ENCODE data around the gene RAX.
A peak's percentile ranks its signal among the peaks of the same experiment; 100 is the strongest.

RAX gene

DNA sequence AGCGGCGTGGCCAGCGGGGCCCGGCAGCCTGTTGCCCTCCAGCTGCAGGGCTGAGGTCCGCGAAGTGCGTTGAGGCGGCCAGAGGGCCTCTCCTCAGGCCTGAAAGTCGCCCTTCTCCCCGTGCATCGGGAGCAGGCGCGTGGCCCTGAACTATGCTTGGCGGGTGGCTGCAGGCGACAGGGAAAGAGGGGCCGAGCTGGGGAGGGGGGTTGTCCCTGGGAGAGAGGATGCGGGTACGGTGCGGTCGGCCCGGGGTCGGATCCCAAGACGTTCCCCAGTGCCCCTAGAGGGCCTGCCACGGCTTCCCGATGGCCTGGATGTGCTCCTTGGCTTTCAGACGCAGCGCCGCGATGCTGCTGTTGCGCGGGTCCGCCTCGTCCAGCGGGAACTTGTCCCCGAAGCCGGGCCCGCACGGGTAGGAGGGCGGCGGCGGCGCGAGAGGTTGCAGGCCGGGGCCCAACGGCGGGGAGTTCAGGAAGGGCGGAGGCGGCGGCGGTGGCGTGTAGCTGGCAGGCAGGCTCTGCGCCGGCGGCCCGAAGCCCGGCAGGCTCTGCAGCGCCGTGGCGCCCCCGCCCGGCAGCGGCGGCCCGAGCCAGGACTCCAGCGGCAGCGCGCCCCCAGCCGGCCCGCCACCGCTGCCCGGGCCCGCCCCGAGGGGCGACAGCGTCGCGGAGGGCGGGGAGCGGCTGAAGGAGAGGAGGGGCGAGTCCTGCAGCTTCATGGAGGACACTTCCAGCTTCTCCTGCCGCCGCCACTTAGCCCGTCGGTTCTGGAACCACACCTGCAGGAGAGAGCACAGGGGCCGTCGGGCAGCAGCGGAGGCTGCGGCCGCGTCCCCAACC lies 4.3 kb downstream of the RAX start:
- DNase-seq (ENCODE audit: insufficient read length, low spot score): peak; percentile 99
- TF ChIP-seq, protein P1, sequence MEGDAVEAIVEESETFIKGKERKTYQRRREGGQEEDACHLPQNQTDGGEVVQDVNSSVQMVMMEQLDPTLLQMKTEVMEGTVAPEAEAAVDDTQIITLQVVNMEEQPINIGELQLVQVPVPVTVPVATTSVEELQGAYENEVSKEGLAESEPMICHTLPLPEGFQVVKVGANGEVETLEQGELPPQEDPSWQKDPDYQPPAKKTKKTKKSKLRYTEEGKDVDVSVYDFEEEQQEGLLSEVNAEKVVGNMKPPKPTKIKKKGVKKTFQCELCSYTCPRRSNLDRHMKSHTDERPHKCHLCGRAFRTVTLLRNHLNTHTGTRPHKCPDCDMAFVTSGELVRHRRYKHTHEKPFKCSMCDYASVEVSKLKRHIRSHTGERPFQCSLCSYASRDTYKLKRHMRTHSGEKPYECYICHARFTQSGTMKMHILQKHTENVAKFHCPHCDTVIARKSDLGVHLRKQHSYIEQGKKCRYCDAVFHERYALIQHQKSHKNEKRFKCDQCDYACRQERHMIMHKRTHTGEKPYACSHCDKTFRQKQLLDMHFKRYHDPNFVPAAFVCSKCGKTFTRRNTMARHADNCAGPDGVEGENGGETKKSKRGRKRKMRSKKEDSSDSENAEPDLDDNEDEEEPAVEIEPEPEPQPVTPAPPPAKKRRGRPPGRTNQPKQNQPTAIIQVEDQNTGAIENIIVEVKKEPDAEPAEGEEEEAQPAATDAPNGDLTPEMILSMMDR (IDR thresholded peaks at IDR 0.05; ENCODE audit: insufficient read depth, missing control alignments): peak; percentile 47
- no peak for FAIRE-seq

GRCh38 chr18:59268127-59268720 lies 5.0 kb downstream of the RAX start:
- FAIRE-seq: no peak
- TF ChIP-seq, protein P1 (IDR thresholded peaks at IDR 0.05; ENCODE audit: insufficient read depth, missing control alignments): no peak
- DNase-seq (ENCODE audit: insufficient read length, low spot score): no peak

DNA sequence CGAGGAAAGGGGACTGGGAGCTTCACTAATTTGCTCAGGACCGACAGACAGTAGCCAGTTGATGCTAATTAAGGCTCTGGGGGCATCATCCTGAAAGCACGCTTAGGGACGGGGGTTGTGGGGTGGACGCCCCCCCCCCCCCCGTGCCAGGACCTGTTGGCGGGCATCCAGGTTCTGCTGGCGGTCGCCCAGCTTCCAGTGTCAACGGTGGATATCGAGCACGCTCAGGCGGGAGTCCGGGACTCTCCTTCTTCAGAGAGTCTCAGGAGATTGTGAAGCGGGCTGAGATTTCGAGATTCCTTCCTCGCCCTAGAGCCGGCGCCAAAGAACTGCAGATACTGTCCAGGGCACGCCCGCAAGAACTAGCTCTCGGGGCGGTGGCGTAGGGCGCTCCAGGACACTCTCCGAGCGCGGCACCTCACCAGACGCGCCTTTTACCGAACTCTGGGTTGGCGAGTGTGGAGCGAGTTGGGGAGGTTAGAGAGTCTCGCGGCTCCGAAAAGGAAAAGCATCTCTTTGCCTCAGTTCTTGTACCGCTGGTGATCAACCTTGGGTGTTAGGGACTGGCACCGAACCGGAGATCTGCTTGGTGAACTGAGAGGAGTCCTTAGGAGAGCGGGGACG lies 5.6 kb downstream of the RAX start:
- FAIRE-seq (no peak), DNase-seq (ENCODE audit: insufficient read length, low spot score) (peak; percentile 55)
- TF ChIP-seq, protein P1 (IDR thresholded peaks at IDR 0.05; ENCODE audit: insufficient read depth, missing control alignments): no peak

- TF ChIP-seq, protein P1 (IDR thresholded peaks at IDR 0.05; ENCODE audit: insufficient read depth, missing control alignments): no peak
- DNase-seq (ENCODE audit: insufficient read length, low spot score) (no peak), FAIRE-seq (peak; percentile 75)
Measured at GRCh38 chr18:59266886-59267502, 6.3 kb downstream of the RAX start.

GRCh38 chr18:59266459-59266858 lies 6.8 kb downstream of the RAX start:
- TF ChIP-seq, protein P1 (IDR thresholded peaks at IDR 0.05; ENCODE audit: insufficient read depth, missing control alignments): no peak
- peak; percentile 95 for FAIRE-seq
- DNase-seq (ENCODE audit: insufficient read length, low spot score): no peak

DNA sequence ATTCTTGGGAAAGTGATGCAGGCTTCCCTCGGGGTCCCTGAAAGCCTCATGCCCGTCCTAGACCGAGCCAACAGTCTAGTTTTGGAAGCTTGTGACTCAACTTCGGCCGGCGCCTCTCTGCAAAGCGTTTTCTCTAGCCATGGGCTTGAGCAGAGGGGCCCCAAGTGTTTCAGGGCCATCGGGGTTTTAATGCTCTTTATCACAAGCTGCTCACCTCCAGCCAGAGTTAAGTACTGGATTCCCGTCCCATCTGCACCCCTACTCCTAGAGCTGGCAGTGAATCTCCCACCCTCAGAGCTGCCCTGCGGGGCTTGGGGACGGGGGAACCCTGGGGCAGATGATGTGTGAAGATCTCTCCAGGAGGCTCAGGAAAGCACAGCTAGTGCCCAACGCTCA lies 7.3 kb downstream of the RAX start:
- FAIRE-seq (no peak), DNase-seq (ENCODE audit: insufficient read length, low spot score) (peak; percentile 54)
- TF ChIP-seq, protein P1 (IDR thresholded peaks at IDR 0.05; ENCODE audit: insufficient read depth, missing control alignments): no peak
